H1 (cell line): ENCODE data around the gene MYL3. TPM values are rescaled to one million over a fixed set of nuclear protein-coding genes. Genes with fewer than 3 reads are reported as not detected.

ENCODE experiments used
- CTCF ChIA-PET: fragments of 300-600 bp; sonication (Branson Sonifier 250); formaldehyde crosslinking; loops from one replicate; lab custom pipeline; 2021; ENCODE audit not compliant: partially characterized antibody; lab: Charles Lee
- POLR2A ChIA-PET: fragments of 300-600 bp; sonication (Branson Sonifier 250); formaldehyde crosslinking; loops from one replicate; lab custom pipeline; 2021; ENCODE audit warnings: inconsistent platforms; ENCODE audit not compliant: partially characterized antibody; lab: Charles Lee
- DNase-seq, 2 experiments: peaks; one replicate each; pipeline versions ENCODE4 v3.0.0 to v3.0.0-alpha.2; 2010 to 2022; ENCODE audit warnings: low spot score in 2 of 2, low read depth in 1 of 2, mixed read lengths in 1 of 2
- FAIRE-seq: peaks from 2 replicates; lab custom pipeline; 2011; peaks lifted over from hg19 to GRCh38; lab: Jason Lieb, UNC
- H2AFZ ChIP-seq: 2 replicates; pipeline ENCODE4 v1.8.1; 2012; ENCODE audit warnings: low read length, inconsistent platforms
- H2AK5ac ChIP-seq: 2 replicates; pipeline ENCODE4 v1.6.1; 2013; ENCODE audit warnings: low read depth, low read length
- H2BK120ac ChIP-seq: replicated peaks from 2 replicates; pipeline ENCODE3; 2013; ENCODE audit warnings: low read depth, low read length, inconsistent platforms
- H2BK12ac ChIP-seq: 2 replicates; pipeline ENCODE4 v1.6.1; 2013; ENCODE audit warnings: low read depth, low read length
- H2BK15ac ChIP-seq: 2 replicates; pipeline ENCODE4 v1.6.1; 2013; ENCODE audit warnings: low read length
- H2BK20ac ChIP-seq: 2 replicates; pipeline ENCODE4 v1.6.1; 2013; ENCODE audit warnings: low read length
- H2BK5ac ChIP-seq: 2 replicates; pipeline ENCODE4 v1.6.1; 2013; ENCODE audit warnings: low read depth, low read length
- H3K14ac ChIP-seq: 2 replicates; pipeline ENCODE4 v1.6.1; 2013; ENCODE audit warnings: inconsistent platforms; ENCODE audit not compliant: insufficient read length
- H3K18ac ChIP-seq: 2 replicates; pipeline ENCODE4 v1.6.1; 2013; ENCODE audit warnings: low read length; ENCODE audit errors: extremely low read depth
- H3K23ac ChIP-seq: 2 replicates; pipeline ENCODE4 v1.6.1; 2013; ENCODE audit warnings: inconsistent platforms; ENCODE audit not compliant: insufficient read length
- H3K23me2 ChIP-seq: 2 replicates; pipeline ENCODE4 v1.6.1; 2013; ENCODE audit warnings: low read depth, low read length
- H3K27ac ChIP-seq: 2 replicates; pipeline ENCODE4 v1.6.1; 2011; ENCODE audit warnings: low read depth, low read length, inconsistent platforms
- H3K27me3 ChIP-seq, 4 experiments: replicated peaks in 1 of 4; 1 replicate in 1 of 4; 2 replicates in 3 of 4; pipeline versions ENCODE4 v1.6.1 to v1.8.1; 2011 to 2013; ENCODE audit warnings: low read length in 3 of 4, mild to moderate bottlenecking in 3 of 4, inconsistent platforms in 2 of 4, mixed read lengths in 2 of 4, moderate library complexity in 1 of 4; ENCODE audit not compliant: control insufficient read depth in 3 of 4, insufficient read depth in 3 of 4; ENCODE audit errors: extremely low read depth in 1 of 4
- H3K36me3 ChIP-seq, 4 experiments: 2 replicates each; pipeline versions ENCODE4 v1.6.1 to v1.8.1; 2011 to 2013; ENCODE audit warnings: mild to moderate bottlenecking in 4 of 4, low read length in 3 of 4, moderate library complexity in 2 of 4, control low read depth in 1 of 4, inconsistent platforms in 1 of 4; ENCODE audit not compliant: insufficient read depth in 4 of 4, control insufficient read depth in 2 of 4
- H3K4ac ChIP-seq: replicated peaks from 2 replicates; pipeline ENCODE3; 2013; ENCODE audit warnings: low read length, low read depth, mixed read lengths, inconsistent platforms; ENCODE audit not compliant: insufficient read length
- H3K4me1 ChIP-seq, 4 experiments: replicated peaks in 1 of 4; 1 replicate in 1 of 4; 2 replicates in 3 of 4; pipeline versions ENCODE4 v1.6.1 to v1.8.1; 2011 to 2013; ENCODE audit warnings: low read length in 3 of 4, inconsistent platforms in 2 of 4, mixed read lengths in 1 of 4; ENCODE audit not compliant: insufficient read depth in 4 of 4, control insufficient read depth in 3 of 4
- H3K4me2 ChIP-seq, 2 experiments: 2 replicates each; pipeline versions ENCODE4 v1.6.1 to v1.8.1; 2011 to 2013; ENCODE audit warnings: low read depth in 2 of 2, low read length in 2 of 2, control low read depth in 1 of 2, inconsistent platforms in 1 of 2, mild to moderate bottlenecking in 1 of 2; ENCODE audit not compliant: insufficient read depth in 1 of 2
- H3K4me3 ChIP-seq, 4 experiments: fragments of 200-600, 300-600 bp in 1 of 4; sonication (generic), shearing (Covaris generic), sonication (Bioruptor Twin) in 1 of 4; 2 replicates each; pipeline versions ENCODE4 v1.5.1 to v1.8.1; 2011 to 2016; ENCODE audit warnings: low read length in 4 of 4, low read depth in 3 of 4, control low read depth in 2 of 4, inconsistent platforms in 2 of 4, mild to moderate bottlenecking in 2 of 4, mixed read lengths in 1 of 4, moderate library complexity in 1 of 4; ENCODE audit not compliant: insufficient read depth in 2 of 4; ENCODE audit errors: extremely low read depth in 1 of 4
- H3K56ac ChIP-seq: replicated peaks from 2 replicates; pipeline ENCODE3; 2013; ENCODE audit warnings: low read depth, mild to moderate bottlenecking, mixed read lengths, low read length, inconsistent platforms; ENCODE audit not compliant: insufficient read length
- H3K79me1 ChIP-seq: 2 replicates; pipeline ENCODE4 v1.6.1; 2013; ENCODE audit warnings: low read depth, low read length, control low read depth
- H3K79me2 ChIP-seq, 2 experiments: 2 replicates each; pipeline versions ENCODE4 v1.6.1 to v1.8.1; 2012 to 2013; ENCODE audit warnings: low read length in 2 of 2, mild to moderate bottlenecking in 2 of 2, inconsistent platforms in 1 of 2; ENCODE audit not compliant: insufficient read depth in 2 of 2, control insufficient read depth in 1 of 2
- H3K9ac ChIP-seq, 4 experiments: replicated peaks in 1 of 4; 1 replicate in 1 of 4; 2 replicates in 3 of 4; pipeline versions ENCODE4 v1.6.1 to v1.8.1; 2011 to 2013; ENCODE audit warnings: low read depth in 3 of 4, low read length in 3 of 4, control low read depth in 2 of 4, mild to moderate bottlenecking in 2 of 4, moderate library complexity in 2 of 4, inconsistent platforms in 1 of 4; ENCODE audit errors: extremely low read depth in 1 of 4
- H3K9me3 ChIP-seq, 2 experiments: 2 replicates each; pipeline versions ENCODE4 v1.6.1 to v1.8.1; 2012 to 2013; ENCODE audit warnings: mild to moderate bottlenecking in 2 of 2, moderate library complexity in 2 of 2, control low read depth in 1 of 2, inconsistent platforms in 1 of 2, low read depth in 1 of 2, low read length in 1 of 2, mixed read lengths in 1 of 2; ENCODE audit not compliant: insufficient read depth in 2 of 2
- H4K20me1 ChIP-seq, 2 experiments: replicated peaks in 1 of 2; 2 replicates each; pipeline versions ENCODE3 to v1.8.1; 2011 to 2013; ENCODE audit warnings: inconsistent platforms in 2 of 2, low read length in 2 of 2, mild to moderate bottlenecking in 1 of 2; ENCODE audit not compliant: insufficient read depth in 2 of 2, control insufficient read depth in 1 of 2
- H4K5ac ChIP-seq: 2 replicates; pipeline ENCODE4 v1.6.1; 2013; ENCODE audit warnings: low read length, low read depth, mixed read lengths, inconsistent platforms; ENCODE audit not compliant: insufficient read length
- H4K8ac ChIP-seq: 2 replicates; pipeline ENCODE4 v1.8.0; 2013; ENCODE audit warnings: mild to moderate bottlenecking, moderate library complexity, low read length, inconsistent platforms; ENCODE audit not compliant: insufficient read depth; ENCODE audit errors: extremely low read depth
- H4K91ac ChIP-seq: replicated peaks from 2 replicates; pipeline ENCODE3; 2013; ENCODE audit warnings: low read length, mixed read lengths, inconsistent platforms; ENCODE audit not compliant: insufficient read length
- GABPA ChIP-seq: IDR thresholded peaks from 2 replicates; pipeline ENCODE4 v1.6.1; 2011; ENCODE audit warnings: mild to moderate bottlenecking, low read length, moderate library complexity, borderline replicate concordance; ENCODE audit not compliant: insufficient read depth
- SP2 ChIP-seq: IDR thresholded peaks from 2 replicates; pipeline ENCODE4 v1.6.1; 2012; ENCODE audit warnings: mild to moderate bottlenecking, low read length, inconsistent platforms
- TBP ChIP-seq: IDR thresholded peaks from 2 replicates; pipeline ENCODE4 v1.6.1; 2011; ENCODE audit warnings: low read depth, low read length, improper control_type of control experiment
- TEAD4 ChIP-seq: IDR thresholded peaks from 2 replicates; pipeline ENCODE4 v1.6.1; 2012; ENCODE audit warnings: low read depth, low read length, inconsistent platforms, mixed read lengths
- WGBS, 2 experiments: shearing (Covaris generic) in 1 of 2; methylation state at CpG; one replicate each; pipeline versions ENCODE4 v1.1.6 to v1.1.7; 2013 to 2015; ENCODE audit warnings: low lambda C conversion rate in 2 of 2, mixed read lengths in 2 of 2, inconsistent platforms in 1 of 2, low coverage in 1 of 2, missing lambda C conversion rate in 1 of 2; ENCODE audit not compliant: insufficient replicate concordance in 2 of 2, insufficient coverage in 1 of 2, insufficient read length in 1 of 2; ENCODE audit errors: extremely low coverage in 1 of 2, missing lambda C conversion rate in 1 of 2; 5-methylcytosine and 5-hydroxymethylcytosine counted together
- polyA plus RNA-seq, 7 experiments: library from polyadenylated mRNA; depleted of rRNA in 3 of 7; stranded (reverse) in 5 of 7; unstranded in 2 of 7; fragments of >200 nt in 5 of 7; fragments of 200-250 nt in 2 of 7; gene quantifications; 1 replicate in 5 of 7; 2 replicates in 1 of 7; 4 replicates in 1 of 7; pipeline versions ENCODE4 v1.2.1 to v1.2.3, GENCODE V29; 2011 to 2013; ENCODE audit warnings: missing spikeins in 2 of 7, mixed read lengths in 2 of 7
- total RNA-seq: library from RNA; stranded (reverse); fragmentation: NEBNext Ultra II Directional; extraction: Animal tissue kit (Norgen Biotek cat#: 25700); gene quantifications from 2 replicates; pipeline ENCODE4 v1.2.1, GENCODE V29; 2021

Gene MYL3
- total and polyA plus RNA-seq, 2 of the 8 experiments (the other 6 are each of a cell fraction or from before 2014, with no cell fraction given) = 0.06 TPM; not detected in 1

DNA sequence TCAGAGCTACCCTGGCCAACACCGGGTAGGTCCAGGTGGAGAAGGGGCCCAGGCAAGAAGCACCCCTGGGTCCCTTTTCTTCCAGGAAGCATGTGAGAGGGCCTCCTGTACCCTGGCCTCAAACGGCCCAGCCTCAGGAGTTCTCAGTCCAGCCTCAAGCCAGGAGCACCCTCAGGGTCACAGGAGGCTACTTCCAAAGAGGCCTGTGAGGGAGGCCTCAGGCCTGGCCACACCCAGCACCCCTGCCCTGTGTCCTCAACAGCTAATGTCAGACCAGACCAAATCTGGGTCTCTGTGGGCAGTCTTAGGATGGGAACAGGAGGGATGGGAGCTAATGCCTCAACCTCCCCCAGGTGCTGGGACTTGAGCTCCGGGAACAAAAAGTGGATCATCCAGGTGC lies 37.8 kb upstream of the MYL3 start:
- H2BK15ac ChIP-seq = no peak overlapping the region
- no peaks in the 10 kb centered on the region for H3K79me2 ChIP-seq
- peaks cover 0 to 7% (median 2%) of the 10 kb centered on the region in 4 experiments; a peak in 4 of 7 replicates for H3K4me1 ChIP-seq
- H4K5ac ChIP-seq = no peak overlapping the region
- no peak overlapping the region for H3K9ac ChIP-seq
- no peak for DNase-seq
- FAIRE-seq = no peak
- H3K56ac ChIP-seq = no peak overlapping the region
- no peaks in the 10 kb centered on the region for H3K9me3 ChIP-seq
- H3K27me3 ChIP-seq = peaks cover 0 to 26% (median 20%) of the 10 kb centered on the region in 4 experiments; a peak in 5 of 7 replicates
- ChIA-PET POLR2A (interaction anchor here (1.0 to 1.6 kb wide), 3 partner anchors 8 to 480 kb away, joined by 3 to 4 read pairs (median 3); partner anchors contain the start of gene PTPN23), CTCF (interaction anchor here (0.5 to 13.3 kb wide), 17 partner anchors 8 to 517 kb away, joined by 3 to 91 read pairs (median 5); partner anchors contain the start of gene MYL3)
- H2BK120ac ChIP-seq = no peak overlapping the region
- H2AK5ac ChIP-seq = no peak overlapping the region
- no peak overlapping the region for H3K4ac ChIP-seq
- H3K27ac ChIP-seq = no peak overlapping the region
- no peak overlapping the region for H2BK20ac ChIP-seq
- H4K8ac ChIP-seq = no peak overlapping the region
- H3K36me3 ChIP-seq = no peaks in the 10 kb centered on the region
- no peak overlapping the region for H2AFZ ChIP-seq
- H3K4me3 ChIP-seq = no peak overlapping the region
- H3K23ac ChIP-seq = no peak overlapping the region
- H3K18ac ChIP-seq = no peak overlapping the region
- H2BK12ac ChIP-seq = no peak overlapping the region
- no peak overlapping the region for H3K4me2 ChIP-seq
- no peak overlapping the region for H2BK5ac ChIP-seq
- WGBS, 2 experiments = 83% methylated on average over 3 of the region's 3 CpGs; no CpG with 5 or more reads in 1 of the 2 experiments
- H3K79me1 ChIP-seq = no peaks in the 10 kb centered on the region
- no peak overlapping the region for H3K14ac ChIP-seq
- peaks cover 5% of the 10 kb centered on the region; the same call in 1 of the 2 replicates for H3K23me2 ChIP-seq
- peaks cover 0 to 2% of the 10 kb centered on the region in 2 experiments for H4K20me1 ChIP-seq
- H4K91ac ChIP-seq = no peak overlapping the region
- TF ChIP-seq TEAD4 (no peak), GABPA (no peak), TBP (no peak), SP2 (no peak)
